ENCODE results near the gene NCOA7. TPM values are rescaled to one million over a fixed set of nuclear protein-coding genes. Genes with fewer than 3 reads are reported as not detected.
"Not testable (repeated sequence)": the region's sequence is repeated elsewhere in the genome, so short reads cannot be mapped to it uniquely, and the experiment has no call there.

The NCOA7 gene
- total RNA-seq, 1 donor from 2014 or later, result 62.8 TPM

DNA sequence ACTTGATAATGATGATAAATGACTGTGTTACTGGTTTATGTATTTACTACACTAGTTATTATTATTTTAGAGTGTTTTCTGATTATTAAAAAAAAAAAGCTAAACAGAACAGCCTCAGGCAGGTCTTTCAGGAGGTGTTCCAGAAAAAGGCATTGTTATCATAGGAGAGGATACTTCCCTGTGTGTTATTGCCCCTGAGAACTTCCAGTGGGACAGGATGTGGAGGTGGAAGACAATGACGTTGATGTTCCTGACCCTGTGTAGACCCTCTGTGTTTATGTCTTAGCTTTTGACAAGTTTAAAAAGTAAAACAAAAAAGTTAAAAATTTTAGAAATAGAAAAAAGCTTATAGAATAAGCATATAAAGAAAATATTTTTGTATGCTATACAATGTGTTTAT is 49.1 kb downstream of the NCOA7 start:
- no peak for DNase-seq (ENCODE audit: low spot score)

- no peak for DNase-seq (ENCODE audit: low spot score)
These were observed 50.8 kb downstream of the NCOA7 start for GRCh38 chr6:125841356-125842090.

- no peak for DNase-seq (ENCODE audit: low spot score)
These were observed 51.4 kb downstream of the NCOA7 start for GRCh38 chr6:125842091-125842626.

DNA sequence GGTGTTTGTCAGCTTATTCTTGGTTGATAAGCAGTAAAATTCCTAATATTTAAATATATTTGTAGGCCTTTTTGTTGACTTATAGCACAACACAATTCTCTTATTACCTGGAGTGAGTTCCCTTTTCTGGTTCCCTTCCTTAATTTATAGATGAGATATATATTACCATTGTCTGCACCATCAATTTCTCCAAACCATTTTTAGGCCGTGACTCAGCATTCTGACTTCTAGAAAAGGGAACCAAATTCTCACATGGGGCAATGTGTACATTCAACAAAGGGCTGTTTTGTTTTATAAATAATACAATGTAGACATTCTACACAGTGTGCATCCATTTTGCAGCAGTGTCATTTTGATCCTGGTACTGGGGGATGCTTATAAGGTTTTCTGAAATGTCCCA is 52.8 kb downstream of the NCOA7 start:
- no peak for DNase-seq (ENCODE audit: low spot score)

- DNase-seq (ENCODE audit: low spot score), result no peak
These were observed 54.2 kb downstream of the NCOA7 start for GRCh38 chr6:125844989-125845388.

GRCh38 chr6:125846292-125847024 is 55.7 kb downstream of the NCOA7 start:
- DNase-seq (ENCODE audit: low spot score), result no peak

- not testable (repeated sequence) for DNase-seq (ENCODE audit: low spot score)
These were observed 57.5 kb downstream of the NCOA7 start for GRCh38 chr6:125848286-125848685.

- no peak for DNase-seq (ENCODE audit: low spot score)
These were observed 59.6 kb downstream of the NCOA7 start for GRCh38 chr6:125850361-125850760.

DNA sequence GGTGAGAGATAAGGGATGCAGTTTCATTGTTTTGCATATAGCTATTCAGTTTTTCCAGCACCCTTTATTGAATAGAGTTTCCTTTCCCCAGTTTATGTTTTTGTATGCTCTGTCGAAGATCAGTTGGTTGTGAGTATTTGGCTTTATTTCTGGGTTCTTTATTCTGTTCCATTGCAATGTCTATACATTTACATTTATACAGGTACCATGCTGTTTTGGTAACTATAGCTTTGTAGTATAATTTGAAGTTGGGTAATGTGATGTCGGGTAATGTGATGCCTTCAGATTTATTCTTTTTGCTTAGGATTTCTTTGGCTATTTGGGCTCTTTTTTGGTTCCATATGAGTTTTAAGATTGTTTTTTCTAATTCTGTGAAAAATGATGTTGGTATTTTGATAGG is 61.8 kb downstream of the NCOA7 start:
- DNase-seq (ENCODE audit: low spot score), result no peak

DNA sequence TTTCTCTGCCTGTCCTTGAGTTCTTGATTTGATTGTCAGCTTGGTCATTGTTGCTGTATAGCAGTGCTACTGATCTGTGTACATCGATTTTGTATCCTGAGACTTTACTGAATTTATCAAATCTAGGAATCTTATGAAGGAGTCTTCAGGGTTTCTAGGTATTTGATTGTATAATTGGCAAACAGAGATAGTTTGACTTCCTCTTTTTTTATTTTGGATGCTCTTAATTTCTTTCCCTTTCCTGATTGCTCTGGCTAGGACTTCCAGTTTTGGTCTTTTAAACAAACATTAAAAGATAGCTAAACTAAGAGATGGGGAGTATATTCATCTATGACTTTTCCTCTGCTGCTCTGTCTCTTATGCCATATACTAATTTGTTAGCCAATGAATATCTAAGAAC is 62.4 kb downstream of the NCOA7 start:
- no peak for DNase-seq (ENCODE audit: low spot score)

GRCh38 chr6:125853756-125854155 is 63.0 kb downstream of the NCOA7 start:
- no peak for DNase-seq (ENCODE audit: low spot score)

GRCh38 chr6:125854355-125854754 is 63.6 kb downstream of the NCOA7 start:
- DNase-seq (ENCODE audit: low spot score), result no peak

DNA sequence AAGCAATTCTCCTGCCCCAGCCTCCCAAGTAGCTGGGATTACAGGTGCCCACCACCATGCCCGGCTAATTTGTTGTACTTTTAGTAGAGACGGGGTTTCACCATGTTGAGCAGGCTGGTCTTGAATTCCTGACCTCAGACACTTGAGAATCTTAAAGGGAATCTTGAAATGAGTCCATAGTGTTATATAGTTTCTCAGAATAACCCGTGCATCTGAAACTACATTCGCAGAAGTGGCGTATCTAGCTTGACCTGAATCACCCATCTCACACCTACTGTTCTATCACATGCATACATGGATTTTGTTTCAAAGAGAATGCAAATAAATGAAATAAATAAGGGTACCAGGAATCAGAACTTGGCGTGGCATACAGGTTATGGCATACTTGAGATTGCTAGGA is 65.0 kb downstream of the NCOA7 start:
- no peak for DNase-seq (ENCODE audit: low spot score)

DNA sequence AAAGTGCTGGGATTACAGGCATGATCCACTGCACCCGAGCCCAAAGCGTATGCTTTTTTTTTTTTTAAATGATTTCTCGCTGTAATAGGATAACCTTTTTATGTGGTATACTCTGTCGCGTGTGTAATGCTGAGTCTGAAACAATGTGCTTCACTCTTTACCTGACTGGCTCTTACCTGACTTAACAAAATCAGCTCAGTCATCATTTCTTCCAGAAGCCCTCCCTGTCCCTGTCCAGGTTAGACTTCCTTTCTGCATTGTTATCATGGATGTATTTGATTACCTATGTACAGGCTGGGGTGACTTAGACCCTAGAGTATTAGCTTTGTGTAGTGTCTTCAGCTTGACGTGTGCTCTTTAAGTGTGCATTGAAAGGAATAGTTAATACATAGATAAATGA is 67.1 kb downstream of the NCOA7 start:
- no peak for DNase-seq (ENCODE audit: low spot score)

- no peak for DNase-seq (ENCODE audit: low spot score)
These were observed 67.9 kb downstream of the NCOA7 start for GRCh38 chr6:125858427-125859320.

DNA sequence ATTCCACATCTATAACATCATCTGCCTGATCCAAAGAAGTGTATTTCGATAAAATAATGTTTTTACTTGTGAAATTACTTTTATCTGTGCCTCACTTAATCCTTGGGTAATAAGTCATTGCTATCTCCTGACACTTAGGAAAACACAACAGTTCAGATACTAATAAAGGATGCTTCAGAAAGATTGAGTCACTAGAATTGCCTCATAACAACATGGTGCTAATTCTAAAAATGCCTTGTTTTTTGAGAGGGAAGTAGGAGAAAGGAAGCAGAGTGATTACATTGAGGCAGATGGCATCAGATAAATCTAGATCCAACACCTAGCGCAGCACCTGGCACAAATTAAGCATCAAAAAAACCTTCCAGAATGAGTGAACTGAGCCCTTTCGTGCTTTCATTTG is 69.0 kb downstream of the NCOA7 start:
- no peak for DNase-seq (ENCODE audit: low spot score)

DNA sequence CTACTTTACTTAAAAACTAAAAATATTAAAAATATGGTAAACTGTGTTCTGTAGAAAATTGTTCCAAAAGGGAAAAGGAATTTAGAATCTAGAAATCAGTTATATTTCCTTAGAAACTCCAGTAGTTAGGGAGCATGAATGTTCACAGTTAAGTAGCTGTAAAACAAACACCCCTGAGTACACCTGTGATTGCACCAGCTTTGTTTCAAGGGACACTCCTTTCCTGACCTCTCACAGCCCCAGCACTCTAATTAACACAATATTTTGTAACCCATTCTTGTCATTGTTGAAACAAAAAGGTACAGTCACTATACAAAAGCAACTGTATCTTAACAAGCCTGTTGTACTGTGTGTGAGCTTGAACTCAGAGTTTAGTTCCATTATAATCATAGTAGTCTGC is 72.3 kb downstream of the NCOA7 start:
- DNase-seq (ENCODE audit: low spot score), result no peak

DNA sequence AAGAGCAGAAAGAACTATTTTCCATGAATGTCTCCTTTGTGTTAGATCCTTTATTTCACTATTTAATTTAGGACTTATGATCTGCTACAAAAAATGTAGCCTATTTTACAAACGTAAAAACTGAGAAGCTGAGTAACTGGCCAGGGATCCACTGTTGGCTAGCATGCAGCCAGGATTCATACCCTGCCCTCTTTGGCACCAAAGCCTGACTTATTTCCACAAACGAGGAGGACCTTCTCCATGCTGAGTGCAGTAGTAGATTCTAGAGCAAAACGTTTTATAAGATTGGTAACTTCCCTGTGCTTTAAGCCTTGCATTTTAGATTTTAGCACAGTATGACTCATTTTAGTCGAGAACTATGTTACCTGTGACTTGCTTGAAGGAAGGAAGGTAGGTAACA is 74.3 kb downstream of the NCOA7 start:
- no peak for DNase-seq (ENCODE audit: low spot score)

GRCh38 chr6:125866433-125866832 is 75.7 kb downstream of the NCOA7 start:
- DNase-seq (ENCODE audit: low spot score), result no peak

DNA sequence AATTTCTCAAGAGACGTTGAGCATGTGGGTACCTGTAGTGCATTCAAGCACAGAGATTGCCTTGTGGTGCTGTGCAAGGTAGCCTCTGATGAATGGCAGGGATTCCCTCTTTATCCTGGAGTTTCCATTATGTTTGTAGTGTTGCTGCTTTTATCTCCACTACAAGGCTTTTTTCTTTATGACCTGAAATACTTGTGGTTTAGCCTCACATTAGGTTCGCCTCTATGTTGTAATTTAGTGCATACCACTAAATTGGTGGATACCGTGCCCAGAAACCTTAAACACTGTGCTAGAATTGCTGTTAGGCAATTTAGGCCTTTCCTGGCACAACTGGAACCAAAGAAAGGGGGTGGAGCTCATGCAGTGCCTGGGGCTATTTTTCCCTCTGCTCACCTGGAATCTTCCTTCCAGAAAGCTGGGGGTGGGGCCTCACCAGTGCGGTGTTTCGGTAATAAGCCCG is 76.8 kb downstream of the NCOA7 start:
- DNase-seq (ENCODE audit: low spot score), result no peak

- no peak for DNase-seq (ENCODE audit: low spot score)
These were observed 77.5 kb downstream of the NCOA7 start for GRCh38 chr6:125868252-125868651.
